Glutamatergic neuron (in vitro differentiated cells): ENCODE results near the gene MIEF1. TPM values are rescaled to one million over a fixed set of nuclear protein-coding genes. Genes with fewer than 3 reads are reported as not detected.
A peak's percentile ranks its signal among the peaks of the same experiment; 100 is the strongest.

Experiments used
- DNase-seq: peaks from one replicate; pipeline ENCODE4 v3.0.0; 2022
- H3K27ac Mint-ChIP-seq: one replicate; pipeline ENCODE4 v1.8.0; 2020; ENCODE audit warnings: mild to moderate bottlenecking, mixed read lengths, inconsistent platforms; ENCODE audit not compliant: unreplicated experiment
- H3K27me3 Mint-ChIP-seq: one replicate; pipeline ENCODE4 v1.8.0; 2020; ENCODE audit warnings: mild to moderate bottlenecking, moderate library complexity, mixed read lengths, inconsistent platforms; ENCODE audit not compliant: unreplicated experiment
- H3K36me3 Mint-ChIP-seq: one replicate; pipeline ENCODE4 v1.8.0; 2020; ENCODE audit warnings: mild to moderate bottlenecking, mixed read lengths, inconsistent platforms; ENCODE audit not compliant: unreplicated experiment
- H3K4me1 Mint-ChIP-seq: one replicate; pipeline ENCODE4 v1.8.0; 2020; ENCODE audit warnings: mild to moderate bottlenecking, low read depth, mixed read lengths, inconsistent platforms; ENCODE audit not compliant: unreplicated experiment
- H3K4me3 Mint-ChIP-seq: one replicate; pipeline ENCODE4 v1.8.0; 2020; ENCODE audit warnings: mild to moderate bottlenecking, mixed read lengths, inconsistent platforms; ENCODE audit not compliant: unreplicated experiment
- H3K9me3 Mint-ChIP-seq: one replicate; pipeline ENCODE4 v1.8.0; 2020; ENCODE audit warnings: mild to moderate bottlenecking, moderate library complexity, mixed read lengths, inconsistent platforms; ENCODE audit not compliant: unreplicated experiment
- CTCF ChIP-seq: fragments of 200-600 bp; sonication (generic); IDR thresholded peaks from one replicate; pipeline ENCODE4 v1.5.0; 2021; ENCODE audit not compliant: partially characterized antibody, unreplicated experiment
- total RNA-seq: library from RNA; stranded (reverse); fragmentation: NEBNext Ultra II Directional; extraction: Animal tissue kit (Norgen Biotek cat#: 25700); gene quantifications from one replicate; pipeline ENCODE4 v1.2.1, GENCODE V29; 2021; ENCODE audit not compliant: unreplicated experiment

The MIEF1 gene
- total RNA-seq, 1 donor from 2014 or later, result 40.0 TPM

GRCh38 chr22:39524089-39524752 lies 22.1 kb downstream of the MIEF1 start:
- H3K27ac Mint-ChIP-seq, result peak overlapping the region; percentile 49
- peaks cover 27% of the 10 kb centered on the region for H3K27me3 Mint-ChIP-seq
- H3K4me3 Mint-ChIP-seq, result peak overlapping the region; percentile 66
- H3K36me3 Mint-ChIP-seq, result peaks cover 9% of the 10 kb centered on the region
- TF ChIP-seq CTCF, result no peak
- peaks cover 42% of the 10 kb centered on the region for H3K4me1 Mint-ChIP-seq
- H3K9me3 Mint-ChIP-seq, result peaks cover 21% of the 10 kb centered on the region
- DNase-seq, result no peak

- H3K27me3 Mint-ChIP-seq, result peaks cover 24% of the 10 kb centered on the region
- no peak for TF ChIP-seq CTCF
- H3K9me3 Mint-ChIP-seq, result peaks cover 23% of the 10 kb centered on the region
- H3K4me1 Mint-ChIP-seq, result peaks cover 45% of the 10 kb centered on the region
- DNase-seq, result no peak
- H3K4me3 Mint-ChIP-seq, result peak overlapping the region; percentile 66
- H3K27ac Mint-ChIP-seq, result peak overlapping the region; percentile 49
- H3K36me3 Mint-ChIP-seq, result peaks cover 9% of the 10 kb centered on the region
Observed at GRCh38 chr22:39524753-39525657, 22.9 kb downstream of the MIEF1 start.

GRCh38 chr22:39525658-39525975 lies 23.5 kb downstream of the MIEF1 start:
- Mint-ChIP-seq H3K27me3 (peaks cover 20% of the 10 kb centered on the region), H3K9me3 (peaks cover 23% of the 10 kb centered on the region), H3K4me3 (no peak overlapping the region), H3K4me1 (peaks cover 48% of the 10 kb centered on the region), H3K27ac (peak overlapping the region; percentile 49), H3K36me3 (peaks cover 9% of the 10 kb centered on the region)
- DNase-seq, result no peak
- no peak for TF ChIP-seq CTCF

- H3K36me3 Mint-ChIP-seq, result peaks cover 6% of the 10 kb centered on the region
- H3K4me3 Mint-ChIP-seq, result no peak overlapping the region
- peaks cover 22% of the 10 kb centered on the region for H3K27me3 Mint-ChIP-seq
- H3K4me1 Mint-ChIP-seq, result peaks cover 56% of the 10 kb centered on the region
- H3K9me3 Mint-ChIP-seq, result peaks cover 19% of the 10 kb centered on the region
- DNase-seq, result no peak
- no peak overlapping the region for H3K27ac Mint-ChIP-seq
- no peak for TF ChIP-seq CTCF
Observed at GRCh38 chr22:39526736-39527171, 24.7 kb downstream of the MIEF1 start.
